Stimulated activated CD8-positive, alpha-beta memory T cell treated with anti-CD3 and anti-CD28 coated beads, Interleukin-15, amount 100 ng/mL, for 24 hours (primary cell): ENCODE measurements around the gene TACC2.

Source experiments
- DNase-seq: peaks from one replicate; pipeline ENCODE4 v3.0.0-alpha.2; 2020; ENCODE audit warnings: low read depth

TACC2 gene

GRCh38 chr10:122276611-122277208 is 287.7 kb downstream of the TACC2 start:
- DNase-seq, result no peak

- no peak for DNase-seq
Measured at GRCh38 chr10:122277526-122278136, 288.7 kb downstream of the TACC2 start.

GRCh38 chr10:122279725-122280141 is 290.8 kb downstream of the TACC2 start:
- DNase-seq, result no peak

DNA sequence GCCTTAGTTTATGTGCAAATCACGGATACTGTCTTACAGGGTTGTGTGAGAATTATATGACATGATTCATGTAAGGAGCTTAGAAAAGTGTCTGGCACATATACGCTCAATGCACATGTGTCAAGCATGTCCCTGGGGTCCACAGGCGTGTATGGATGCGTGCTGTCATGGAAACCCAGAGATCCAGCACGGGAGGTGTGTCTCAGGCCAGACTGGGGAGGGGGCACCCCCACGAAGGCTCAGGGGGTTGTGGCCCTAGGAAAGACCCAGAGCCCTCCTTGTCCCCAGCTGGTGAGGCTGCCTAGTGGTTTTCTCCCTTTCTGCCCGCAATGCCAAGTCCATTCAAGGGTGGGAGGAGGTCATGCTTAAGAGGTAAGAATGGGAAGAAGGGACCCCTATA is 291.2 kb downstream of the TACC2 start:
- no peak for DNase-seq

DNA sequence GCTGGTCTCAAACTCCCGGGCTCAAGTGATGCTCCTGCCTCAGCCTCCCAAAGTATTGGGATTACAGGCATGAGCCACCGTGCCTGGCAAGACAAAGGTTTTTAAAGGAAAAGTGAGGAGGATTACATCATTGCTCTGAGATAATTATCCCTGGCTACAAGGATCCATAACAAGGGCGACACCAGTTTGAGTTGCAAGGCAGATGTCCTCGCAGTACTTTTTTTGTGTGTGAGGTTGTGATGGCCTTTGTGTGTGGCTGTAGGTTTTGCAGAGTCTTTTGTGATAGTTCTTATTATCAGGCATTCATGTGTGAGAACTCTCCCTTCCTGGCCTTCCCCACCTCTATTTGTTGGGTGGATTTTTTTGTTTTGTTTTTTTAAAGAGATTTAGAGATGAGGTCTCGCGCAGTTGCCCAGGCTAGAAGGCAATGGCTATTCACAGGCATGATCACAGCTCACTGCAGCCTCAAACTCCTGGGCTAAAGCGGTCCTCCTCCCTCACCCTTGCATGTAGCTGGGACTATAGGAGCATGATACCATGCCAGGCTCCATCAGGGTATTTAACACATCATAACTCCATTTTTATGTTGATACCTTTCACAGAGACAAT is 292.2 kb downstream of the TACC2 start:
- DNase-seq, result no peak

GRCh38 chr10:122281751-122282150 is 292.8 kb downstream of the TACC2 start:
- DNase-seq, result no peak

DNA sequence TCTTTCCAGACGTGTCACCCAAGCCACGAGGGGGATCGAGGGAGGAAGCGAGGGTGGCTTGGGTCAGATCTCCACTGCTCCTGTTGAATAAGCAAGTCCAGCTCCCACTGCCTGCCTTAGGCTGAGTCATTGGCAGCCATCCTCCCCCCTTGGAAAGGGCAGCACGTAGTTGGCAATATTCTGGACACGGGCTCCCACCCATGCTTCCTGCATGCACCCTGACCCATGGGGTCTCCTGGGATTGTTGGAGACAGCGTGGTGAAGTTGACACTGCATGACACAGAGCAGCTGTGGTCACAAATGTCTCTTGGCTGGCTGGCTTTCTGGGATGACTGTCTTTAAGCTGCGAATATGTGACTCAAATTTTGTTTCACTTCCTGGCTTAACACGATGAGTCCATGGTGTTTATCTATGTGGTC is 293.3 kb downstream of the TACC2 start:
- no peak for DNase-seq

- no peak for DNase-seq
Measured at GRCh38 chr10:122282909-122283308, 293.9 kb downstream of the TACC2 start.

GRCh38 chr10:122285506-122286444 is 296.8 kb downstream of the TACC2 start:
- no peak for DNase-seq

- DNase-seq, result no peak
Measured at GRCh38 chr10:122286867-122287266, 297.9 kb downstream of the TACC2 start.

GRCh38 chr10:122287570-122287969 is 298.6 kb downstream of the TACC2 start:
- no peak for DNase-seq

GRCh38 chr10:122288262-122288661 is 299.3 kb downstream of the TACC2 start:
- DNase-seq, result no peak

- DNase-seq, result no peak
Measured at GRCh38 chr10:122288917-122289316, 300.0 kb downstream of the TACC2 start.

- no peak for DNase-seq
Measured at GRCh38 chr10:122290334-122290733, 301.4 kb downstream of the TACC2 start.

DNA sequence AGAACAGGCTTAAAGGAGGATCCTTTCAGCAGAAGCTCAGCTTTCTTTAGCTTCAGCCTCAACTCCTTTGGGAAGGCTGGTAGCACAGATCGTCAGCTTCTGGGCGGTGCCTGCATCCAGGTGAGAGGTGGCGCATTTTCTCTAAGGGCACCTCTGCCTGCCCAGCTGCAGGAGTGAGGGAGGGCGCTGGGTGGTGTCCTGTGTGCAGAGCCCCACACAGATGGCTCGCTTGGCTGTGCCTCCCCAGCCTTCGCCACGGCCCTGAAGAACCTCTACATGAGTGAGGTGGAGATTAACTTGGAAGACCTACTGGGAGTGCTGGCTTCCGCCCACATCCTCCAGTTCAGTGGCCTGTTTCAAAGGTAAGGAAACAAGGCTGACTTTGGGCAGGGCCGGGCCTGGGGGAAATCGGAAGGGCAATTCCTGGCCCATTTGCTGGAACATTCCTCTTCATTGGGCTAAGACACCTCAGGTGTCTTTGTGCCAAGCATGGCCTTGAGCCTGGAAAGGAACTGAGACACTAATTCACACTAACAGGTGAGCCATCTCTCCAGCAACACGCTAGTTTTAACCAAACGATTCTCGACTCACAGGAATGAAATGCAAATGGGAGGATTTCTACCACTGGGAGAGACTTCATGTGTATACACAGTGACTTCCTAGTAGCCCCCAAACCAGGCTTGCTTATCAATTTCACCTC is 302.0 kb downstream of the TACC2 start:
- no peak for DNase-seq

GRCh38 chr10:122291739-122292138 is 302.8 kb downstream of the TACC2 start:
- no peak for DNase-seq

- no peak for DNase-seq
Measured at GRCh38 chr10:122292376-122292775, 303.4 kb downstream of the TACC2 start.

GRCh38 chr10:122293156-122293960 is 304.4 kb downstream of the TACC2 start:
- no peak for DNase-seq

GRCh38 chr10:122293961-122294380 is 305.0 kb downstream of the TACC2 start:
- no peak for DNase-seq

DNA sequence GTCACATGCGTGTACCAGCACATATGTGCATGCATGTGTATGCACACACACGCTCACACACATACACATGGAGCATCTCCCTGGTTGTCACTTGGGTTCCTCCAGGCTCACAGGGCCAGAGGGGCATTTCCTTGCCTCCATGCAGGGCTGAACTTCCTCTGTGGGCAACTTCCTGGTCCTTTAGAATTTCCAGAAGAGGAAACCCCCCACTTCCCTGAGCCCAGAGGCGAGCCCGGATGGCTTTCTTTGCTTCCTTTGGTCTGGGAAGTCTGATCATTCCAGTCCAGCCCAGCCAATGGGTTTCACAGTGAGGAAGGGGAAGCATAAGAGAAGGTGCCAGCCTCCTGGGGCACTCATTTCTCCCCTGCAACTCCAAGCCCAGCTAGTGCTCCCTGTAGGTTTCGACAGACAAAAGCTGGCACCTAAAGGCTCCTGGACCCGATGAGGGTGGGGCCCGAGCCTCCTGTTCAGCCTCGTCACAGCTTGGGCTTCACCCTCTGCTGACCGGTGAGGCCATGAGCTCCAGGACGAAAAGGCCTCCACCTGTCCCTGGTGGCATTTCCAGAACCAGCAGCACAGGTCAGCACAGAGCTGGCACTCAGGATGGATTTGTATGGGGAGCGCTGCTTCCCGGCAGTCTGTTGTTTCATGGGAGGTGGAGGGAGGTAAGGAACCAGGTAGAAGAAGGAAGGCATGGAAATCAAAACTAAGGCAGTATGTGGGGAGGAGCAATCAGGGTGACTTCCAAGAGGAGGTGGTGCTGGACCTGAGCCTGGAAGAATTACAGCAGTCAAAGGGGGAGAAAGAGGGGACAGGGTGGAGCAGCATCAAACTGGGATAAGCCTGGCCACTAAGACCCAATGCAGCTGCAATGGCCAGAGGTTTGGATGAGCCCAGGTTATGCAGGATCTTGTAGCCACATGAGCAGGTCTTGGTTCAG is 305.8 kb downstream of the TACC2 start:
- no peak for DNase-seq
